WI38 (cell line): Measurements from ENCODE around the gene GRHL3.

Experiments
- H3K4me3 ChIP-seq: 2 replicates; pipeline ENCODE4 v1.5.1; 2011; ENCODE audit warnings: low read depth, mild to moderate bottlenecking, control low read depth, low read length
- CTCF ChIP-seq: IDR thresholded peaks from 2 replicates; pipeline ENCODE4 v1.5.1; 2012; ENCODE audit warnings: low read depth, mild to moderate bottlenecking, control low read depth, low read length

GRHL3 gene

GRCh38 chr1:24339996-24340395, 20.8 kb downstream of the GRHL3 start:
- no peak overlapping the region for H3K4me3 ChIP-seq
- TF ChIP-seq CTCF: no peak

- H3K4me3 ChIP-seq: no peak overlapping the region
- TF ChIP-seq CTCF: no peak
Observed at GRCh38 chr1:24340770-24341169, 21.6 kb downstream of the GRHL3 start.

GRCh38 chr1:24341260-24341659, 22.1 kb downstream of the GRHL3 start:
- no peak for TF ChIP-seq CTCF
- no peak overlapping the region for H3K4me3 ChIP-seq

GRCh38 chr1:24343412-24344089, 24.4 kb downstream of the GRHL3 start:
- TF ChIP-seq CTCF: no peak
- no peak overlapping the region for H3K4me3 ChIP-seq

GRCh38 chr1:24344090-24344742, 25.1 kb downstream of the GRHL3 start:
- TF ChIP-seq CTCF: no peak

GRCh38 chr1:24345334-24345733, 26.2 kb downstream of the GRHL3 start:
- H3K4me3 ChIP-seq: no peak overlapping the region
- no peak for TF ChIP-seq CTCF

More at GRCh38 chr1:24344090-24344742, 25.1 kb downstream of the GRHL3 start:
- no peak overlapping the region for H3K4me3 ChIP-seq

- no peak overlapping the region for H3K4me3 ChIP-seq
- no peak for TF ChIP-seq CTCF
Observed at GRCh38 chr1:24347159-24347934, 28.2 kb downstream of the GRHL3 start.
